RPMI8226 (cell line): ENCODE results near the gene TRIM50.
"Not testable (repeated sequence)": the region's sequence is repeated elsewhere in the genome, so short reads cannot be mapped to it uniquely, and the experiment has no call there.

ENCODE experiments used
- DNase-seq: peaks from one replicate; pipeline ENCODE4 v3.0.0-alpha.2; 2015

The TRIM50 gene

DNA sequence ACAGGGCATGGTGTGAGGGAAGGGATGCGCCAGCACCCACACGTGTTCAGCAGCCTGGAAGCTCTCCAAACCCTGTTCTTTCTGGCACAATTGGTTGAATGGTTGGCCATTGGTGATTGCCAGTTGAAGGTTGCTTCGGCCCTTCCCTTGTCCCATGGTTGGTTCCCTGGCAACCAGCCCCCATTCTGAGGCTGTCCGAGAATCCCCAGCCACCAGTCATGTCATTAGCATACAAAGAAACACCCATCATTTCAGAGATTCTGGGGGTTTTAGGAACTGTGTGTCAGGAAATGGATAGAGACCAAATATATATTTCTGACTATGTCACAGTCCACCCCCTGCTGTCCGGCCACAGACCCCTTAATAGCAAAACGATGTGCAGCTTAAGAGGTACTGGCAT, 21.9 kb upstream of the TRIM50 start:
- no peak for DNase-seq

DNA sequence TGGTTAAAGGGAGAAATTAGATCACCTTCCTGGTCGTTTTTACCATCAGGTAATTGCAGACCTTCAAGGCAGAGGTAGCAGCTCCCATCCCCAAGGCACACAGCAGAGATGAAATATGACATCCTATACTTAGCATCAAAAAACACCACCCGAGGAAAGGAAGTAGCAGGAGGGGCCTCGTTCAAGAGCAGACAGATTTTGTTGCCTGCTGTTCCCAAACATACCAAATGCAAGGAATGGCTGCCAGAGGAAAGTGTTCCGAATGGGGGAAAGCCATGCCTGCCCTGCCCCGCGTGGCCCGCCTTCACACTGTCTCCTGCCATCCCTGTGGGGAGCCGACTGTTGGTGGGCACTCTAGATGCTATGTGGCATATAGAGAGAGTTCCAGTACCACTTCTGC, 18.1 kb upstream of the TRIM50 start:
- DNase-seq: no peak

DNA sequence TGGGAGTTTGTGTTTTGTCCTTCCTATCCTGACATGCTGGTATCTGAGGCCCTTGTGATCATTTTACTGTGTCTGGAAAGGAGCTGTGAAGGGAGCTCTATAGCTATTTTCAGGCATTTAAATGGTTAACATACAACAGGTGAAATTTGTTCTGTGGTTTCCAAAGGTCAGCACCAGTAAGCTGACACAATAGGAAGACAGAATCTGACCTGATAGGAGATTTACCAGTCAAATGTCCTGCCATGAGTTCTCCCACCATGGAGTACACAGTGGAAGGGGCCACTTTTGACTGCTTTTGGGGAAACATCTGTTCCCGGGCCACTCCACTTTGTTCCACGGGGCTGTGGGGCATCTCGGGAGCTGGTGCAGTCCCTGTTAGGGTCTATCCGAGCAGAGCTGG, 17.7 kb upstream of the TRIM50 start:
- DNase-seq: no peak

DNA sequence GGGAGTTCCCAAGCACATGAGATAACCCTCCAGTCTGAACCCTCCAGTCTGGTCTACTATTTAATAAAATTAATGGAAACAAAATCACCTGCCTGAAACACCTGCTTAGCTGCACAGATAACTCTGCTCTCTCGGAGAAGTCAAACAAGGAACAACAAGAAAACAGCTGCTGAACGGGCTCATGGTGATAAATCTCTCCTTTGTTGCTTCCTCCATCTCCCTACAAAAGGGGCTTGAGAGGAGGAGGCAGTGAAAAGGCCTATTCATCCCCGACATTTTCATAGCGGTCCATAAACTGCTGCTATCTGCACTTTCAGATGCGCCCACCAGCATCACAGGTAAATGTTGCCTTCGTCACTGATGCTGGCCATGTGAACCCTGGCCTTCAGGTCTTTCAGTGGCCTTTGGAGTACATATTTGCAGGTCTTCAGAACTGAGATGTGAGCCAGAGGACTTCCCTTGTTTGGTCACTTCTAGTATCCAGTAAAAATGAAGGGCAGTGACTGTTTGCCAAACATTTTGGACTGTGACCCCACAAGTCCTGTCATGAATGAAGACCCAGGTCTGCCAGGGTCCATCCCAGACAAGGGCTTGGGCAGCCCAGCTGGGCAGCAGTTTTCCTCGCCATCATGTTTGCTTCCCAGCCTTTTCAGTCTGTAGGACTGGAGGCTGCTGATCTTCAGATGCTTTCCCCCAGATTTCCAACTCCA, 15.9 kb upstream of the TRIM50 start:
- no peak for DNase-seq

DNA sequence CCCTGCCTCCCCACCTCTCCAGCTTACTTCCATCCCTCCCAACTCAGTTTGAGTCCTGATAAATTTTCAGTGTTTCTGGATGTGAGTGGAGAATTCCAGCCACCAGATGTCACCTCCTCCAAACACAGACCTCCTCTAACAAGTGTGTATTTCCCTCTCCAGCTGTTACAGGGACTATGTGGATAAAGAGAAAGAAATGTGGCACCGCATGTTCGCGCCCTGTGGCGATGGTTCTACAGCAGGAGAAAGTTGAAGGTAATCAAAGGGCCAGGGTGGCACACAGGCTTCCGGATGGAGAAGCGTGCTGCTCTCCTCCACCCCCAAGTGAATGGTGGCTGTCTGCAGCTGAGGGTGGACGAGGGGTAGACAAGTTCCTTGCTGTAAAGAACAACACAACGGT, 14.8 kb upstream of the TRIM50 start:
- DNase-seq: no peak

DNA sequence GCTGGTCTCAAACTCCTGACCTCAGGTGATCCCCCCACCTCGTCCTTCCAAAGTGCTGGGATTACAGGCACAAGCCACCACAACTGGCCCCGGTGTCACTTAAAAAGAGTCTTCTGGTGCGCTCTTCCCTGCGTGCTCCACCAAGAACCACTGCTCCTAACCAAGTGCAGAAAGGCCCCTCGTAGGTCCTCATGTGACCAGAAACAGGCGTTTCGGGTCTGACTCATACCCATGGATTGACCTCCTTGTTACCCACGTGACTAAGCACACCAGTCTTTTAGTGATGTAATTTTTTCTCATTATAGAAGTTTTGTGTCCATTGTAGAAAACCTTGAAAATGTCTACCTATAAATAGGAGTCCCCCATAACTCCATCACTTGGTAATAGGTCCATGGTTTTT, 14.0 kb upstream of the TRIM50 start:
- peak; percentile 40 for DNase-seq

DNA sequence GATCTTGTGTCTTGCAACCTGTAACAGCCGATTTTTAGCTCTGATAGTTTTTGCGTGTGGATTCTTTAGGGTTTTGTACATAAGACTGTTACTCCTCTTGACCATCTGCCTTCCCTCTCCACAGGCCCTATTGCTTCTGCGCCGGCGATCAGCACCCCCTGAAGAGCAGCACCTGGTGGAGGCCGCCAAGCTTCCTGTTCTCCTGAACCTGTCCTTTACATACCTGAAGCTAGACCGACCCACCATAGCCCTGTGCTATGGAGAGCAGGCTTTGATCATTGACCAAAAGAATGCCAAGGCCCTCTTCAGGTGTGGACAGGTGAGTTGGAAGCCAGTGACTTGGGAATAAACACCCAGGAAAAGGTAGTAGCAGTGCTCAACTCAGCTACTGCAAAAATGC, 12.6 kb upstream of the TRIM50 start:
- DNase-seq: no peak

DNA sequence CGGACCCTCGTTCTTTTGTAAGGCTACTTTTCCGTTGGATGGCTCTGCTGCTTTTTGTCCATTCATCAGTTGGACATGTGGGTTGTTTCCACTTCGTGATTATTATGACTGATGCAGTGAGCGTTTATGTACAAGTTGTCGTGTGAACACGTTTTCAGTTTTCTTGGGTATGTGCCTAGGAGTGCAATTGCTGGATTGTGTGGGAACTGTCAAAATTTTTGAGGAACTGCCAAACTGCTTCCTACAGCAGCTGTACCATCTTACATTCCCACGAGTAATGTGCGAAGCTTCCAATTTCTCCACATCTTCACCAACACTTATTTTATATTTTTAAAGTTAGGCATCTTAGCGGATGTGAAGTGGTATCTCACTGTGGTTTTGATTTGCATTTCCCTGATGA, 10.4 kb upstream of the TRIM50 start:
- no peak for DNase-seq

DNA sequence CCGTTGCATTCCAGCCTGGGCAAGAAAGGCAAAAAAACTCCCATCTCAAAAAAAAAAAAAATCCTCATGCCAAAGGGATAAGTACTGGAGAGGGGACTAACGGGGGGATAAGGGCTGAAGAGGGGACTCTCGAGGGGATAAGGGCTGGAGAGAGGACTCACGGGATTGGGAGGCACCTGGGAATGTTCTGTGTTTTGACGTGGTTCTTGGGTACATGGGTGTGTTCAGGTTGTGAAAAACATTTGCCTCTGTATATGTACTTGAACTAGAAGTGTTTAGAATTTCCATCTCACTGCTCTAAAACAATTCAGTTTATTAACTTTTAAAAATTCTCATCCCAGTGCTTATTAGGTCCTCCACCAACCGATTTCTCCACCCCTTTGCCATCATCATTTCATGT, 4.6 kb upstream of the TRIM50 start:
- no peak for DNase-seq

DNA sequence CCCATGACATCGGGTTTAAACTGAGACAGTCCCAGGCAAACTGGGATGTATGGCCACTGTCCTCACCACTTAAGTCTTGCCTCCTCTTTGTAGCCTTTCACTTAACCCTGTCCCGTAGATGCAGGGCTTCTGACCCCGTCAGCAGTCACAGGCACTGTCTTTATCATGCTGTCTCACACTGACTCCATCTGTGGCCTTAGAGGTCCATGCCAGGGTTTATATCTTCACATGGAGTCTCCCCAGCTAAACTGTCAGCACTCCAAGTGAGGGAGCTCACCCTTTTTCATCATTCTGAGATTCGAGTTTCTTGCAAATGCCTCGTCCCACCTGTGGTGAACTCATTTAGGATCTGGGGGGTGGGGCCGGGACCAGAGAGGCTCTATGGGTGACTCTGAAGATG, 2.9 kb upstream of the TRIM50 start:
- peak; percentile 27 for DNase-seq

DNA sequence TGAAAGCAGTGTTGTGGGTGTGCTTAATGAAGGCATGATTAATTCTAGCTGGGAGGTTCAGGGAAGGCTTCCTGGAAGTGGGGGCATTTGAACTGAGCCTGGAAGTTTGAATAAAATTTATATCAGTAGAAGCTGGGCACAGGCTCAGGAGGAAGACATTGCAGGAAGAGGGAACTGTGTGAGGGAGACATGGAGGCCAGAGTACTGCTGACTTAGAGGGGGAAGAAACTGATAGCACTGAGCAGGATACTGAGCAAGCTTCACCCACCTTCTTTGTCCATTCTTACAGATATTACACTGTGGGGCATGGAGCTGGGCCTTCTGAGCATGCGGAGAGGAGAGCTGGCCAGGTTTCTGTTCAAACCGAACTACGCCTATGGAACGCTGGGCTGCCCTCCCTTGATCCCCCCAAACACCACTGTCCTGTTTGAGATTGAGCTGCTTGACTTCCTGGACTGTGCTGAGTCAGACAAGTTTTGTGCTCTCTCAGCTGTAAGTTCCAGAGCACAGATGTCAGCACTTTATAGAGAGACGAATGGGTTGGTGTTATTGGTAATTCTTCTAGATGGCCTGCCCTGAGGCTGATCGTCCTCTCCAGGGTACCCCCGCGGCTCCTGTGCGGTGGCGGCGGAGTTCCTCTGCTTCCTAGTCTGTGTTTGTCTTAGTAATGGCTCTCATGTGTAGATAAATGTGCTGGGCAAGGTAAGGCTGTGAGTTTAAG, 2.1 kb upstream of the TRIM50 start:
- peak; percentile 89 for DNase-seq

DNA sequence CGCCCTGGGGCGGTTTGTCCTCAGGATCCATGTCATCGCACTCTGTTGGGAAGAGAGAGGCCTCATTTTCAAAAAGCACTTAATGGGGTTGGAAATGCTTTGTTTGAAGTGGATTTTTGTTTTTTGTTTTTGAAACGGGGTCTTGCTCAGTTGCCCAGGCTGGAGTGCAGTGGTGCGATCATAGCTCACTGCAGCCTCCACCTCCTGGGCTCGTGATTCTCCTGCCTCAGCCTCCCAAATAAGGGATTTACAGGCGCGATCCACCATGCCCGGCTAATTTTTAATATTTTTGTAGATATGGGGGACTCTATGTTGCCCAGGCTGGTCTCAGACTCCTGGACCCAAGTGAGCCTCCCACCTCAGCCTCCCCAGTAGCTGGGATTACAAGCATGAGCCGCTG, 814 bp upstream of the TRIM50 start:
- no peak for DNase-seq

DNA sequence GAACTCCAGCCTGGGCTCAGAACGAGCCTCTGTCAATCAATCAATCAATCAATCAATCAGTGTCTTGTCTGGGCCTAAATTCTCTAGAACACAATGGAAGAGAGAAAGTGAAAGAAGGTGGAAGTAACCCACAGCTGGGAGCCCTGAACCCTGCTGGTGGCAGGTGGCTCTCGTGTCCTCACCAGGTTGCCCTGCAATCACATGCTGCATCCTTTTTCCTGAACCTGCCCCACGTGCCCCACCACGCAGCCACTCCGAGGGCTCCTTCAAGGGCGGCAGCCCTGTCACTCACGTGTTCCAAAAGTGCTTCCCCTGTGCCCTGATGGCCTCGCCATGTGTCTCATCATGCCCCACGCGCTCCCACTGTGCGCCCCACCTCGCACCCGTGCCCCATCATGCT, 433 bp downstream of the TRIM50 start:
- DNase-seq: not testable (repeated sequence)

DNA sequence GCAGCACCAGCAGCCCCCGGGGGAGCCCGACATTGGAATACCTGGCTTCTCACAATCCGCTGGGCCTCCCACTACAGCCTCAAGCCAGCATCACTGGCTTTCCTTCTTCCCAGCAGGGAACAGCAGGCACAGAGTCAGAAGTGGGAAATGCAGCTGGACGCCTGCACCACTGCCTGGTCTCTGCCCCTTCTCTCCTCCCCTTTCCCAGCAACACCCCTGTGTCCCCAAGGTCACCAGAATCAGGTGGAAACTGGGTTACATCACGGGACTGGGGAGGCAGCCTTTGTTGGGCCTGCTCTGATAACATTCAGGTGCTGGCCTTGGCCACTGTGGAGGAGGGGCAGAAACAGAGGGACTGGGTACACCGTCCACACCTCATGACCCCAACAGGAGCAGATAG, 2.5 kb downstream of the TRIM50 start:
- DNase-seq: not testable (repeated sequence)

DNA sequence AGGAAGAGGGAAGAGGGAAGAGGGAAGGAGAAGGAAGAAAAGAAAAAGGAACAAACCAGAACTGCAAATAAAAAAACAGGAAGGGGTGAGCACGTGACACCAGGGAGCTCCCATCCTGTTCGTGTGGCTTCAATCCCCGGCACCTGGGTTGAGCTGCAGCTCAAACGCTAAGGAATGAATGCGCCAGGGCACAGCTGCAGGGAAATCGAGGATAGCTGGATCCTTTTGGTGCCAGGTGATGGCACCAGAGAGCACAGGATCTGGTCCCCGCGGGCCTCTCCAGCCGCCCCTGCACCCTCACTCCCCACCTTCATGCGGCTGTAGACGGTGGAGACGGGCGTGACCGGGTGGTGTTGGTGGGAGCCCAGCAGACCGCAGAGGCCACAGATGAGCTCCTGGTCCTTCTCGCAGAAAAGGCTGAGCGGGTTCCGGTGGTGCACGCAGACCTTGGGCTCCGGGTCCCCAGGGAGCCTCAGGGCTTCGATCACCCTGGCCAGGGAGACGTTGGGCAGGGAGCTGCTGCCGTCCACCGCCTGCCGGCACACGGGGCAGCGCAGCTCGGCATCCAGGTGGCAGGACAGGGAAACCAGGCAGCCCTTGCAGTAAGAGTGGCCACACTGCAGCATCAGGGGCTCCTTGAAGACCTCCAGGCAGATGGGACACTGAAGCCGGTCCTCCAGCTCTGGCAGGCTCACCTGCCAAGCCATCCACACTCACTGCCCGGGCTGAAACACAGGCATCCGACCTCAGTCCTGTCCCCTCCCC, 3.6 kb downstream of the TRIM50 start:
- DNase-seq: peak; percentile 88

DNA sequence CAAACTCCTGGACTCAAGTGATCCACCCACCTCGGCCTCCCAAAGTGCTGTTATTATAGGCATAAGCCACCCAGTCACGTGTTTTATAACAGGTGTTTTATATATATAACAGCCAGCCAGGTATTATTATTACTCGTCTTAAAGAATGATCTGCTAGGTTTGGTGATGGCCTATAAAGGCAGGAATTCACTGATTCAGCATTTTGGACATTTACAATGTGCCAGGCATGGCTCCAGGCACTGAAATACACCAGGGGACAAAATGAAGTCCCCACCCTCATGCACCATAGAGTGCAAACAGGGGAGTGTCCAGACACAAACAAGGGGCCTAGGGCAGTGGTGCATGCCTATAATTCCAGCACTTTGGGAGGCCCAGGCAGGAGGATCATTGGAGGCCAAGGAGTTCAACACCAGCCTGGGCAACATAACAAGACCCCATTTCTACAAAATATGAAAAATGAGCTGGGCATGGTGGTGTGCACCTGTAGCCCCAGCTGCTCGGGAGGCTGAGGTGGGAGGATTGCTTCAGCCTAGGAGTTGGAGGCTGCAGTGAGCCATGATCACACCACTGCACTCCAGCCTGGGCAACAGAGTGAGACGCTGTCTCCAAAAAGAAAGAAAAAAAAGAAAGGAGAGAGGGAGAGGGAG, 4.3 kb downstream of the TRIM50 start:
- not testable (repeated sequence) for DNase-seq

DNA sequence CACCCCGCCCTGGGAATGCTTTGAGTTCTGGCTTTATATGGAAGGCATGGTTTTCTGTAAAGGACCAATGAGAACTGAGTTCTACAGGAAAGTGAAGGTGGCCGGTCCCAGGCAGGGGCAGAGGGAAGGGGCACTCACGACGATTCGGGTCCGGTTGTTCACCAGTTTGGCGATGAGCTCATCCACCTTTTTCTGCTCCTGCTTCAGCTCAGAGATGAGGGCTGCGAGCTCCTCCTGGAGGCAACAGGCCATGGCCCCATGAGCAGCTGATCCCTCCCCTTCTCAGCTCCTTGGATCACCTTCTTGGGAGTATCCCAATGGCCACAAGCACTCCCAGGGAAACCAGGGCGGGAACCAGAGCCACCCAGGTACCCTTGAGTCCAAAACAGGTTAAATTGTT, 7.9 kb downstream of the TRIM50 start:
- not testable (repeated sequence) for DNase-seq

DNA sequence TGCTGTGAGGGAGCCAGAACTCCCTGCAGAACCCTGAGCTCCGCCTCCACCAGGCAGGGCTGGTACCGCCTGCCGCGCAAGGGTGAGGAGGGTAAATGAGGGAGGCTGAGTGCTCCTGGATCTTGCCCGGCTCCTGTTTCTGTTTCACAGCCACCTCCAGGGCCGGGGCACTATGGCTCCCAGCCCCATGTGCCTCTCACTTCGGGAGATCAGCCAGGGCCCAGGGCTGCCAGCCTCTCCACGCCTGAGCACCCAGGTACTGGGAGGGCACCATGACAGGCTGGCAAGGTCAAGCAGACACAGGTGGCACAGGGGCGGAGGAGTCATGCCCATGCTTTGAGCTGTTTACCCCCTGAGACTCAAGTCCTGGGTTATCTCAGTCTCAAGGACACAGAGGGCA, 8.3 kb downstream of the TRIM50 start:
- peak; percentile 33 for DNase-seq

DNA sequence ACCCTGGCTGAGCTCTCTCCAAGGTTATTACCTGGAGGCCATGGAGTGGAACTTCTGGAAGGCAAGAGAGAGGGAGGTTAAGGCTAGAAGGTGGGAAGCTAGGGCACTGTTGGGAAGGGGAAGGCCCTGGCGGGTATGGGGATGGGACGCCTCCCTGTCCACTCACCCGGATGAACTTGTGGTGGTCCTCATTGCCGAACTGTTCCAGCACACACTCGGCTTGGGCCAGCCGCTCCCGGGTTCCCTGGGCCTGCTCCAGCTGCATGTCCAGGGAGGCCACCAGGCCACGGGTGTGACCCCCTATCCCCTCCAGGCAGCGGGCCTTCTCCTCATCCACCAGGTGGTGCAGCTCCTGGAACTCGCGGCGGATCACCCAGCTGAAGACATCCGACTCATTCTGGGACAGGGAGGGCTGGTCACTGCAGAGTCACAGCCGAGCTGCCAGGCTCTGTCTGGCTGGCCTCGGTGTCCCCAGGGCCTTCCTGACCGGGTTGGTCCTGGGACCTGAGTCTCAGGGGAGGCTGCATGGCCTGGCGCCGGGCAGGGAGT, 9.2 kb downstream of the TRIM50 start:
- not testable (repeated sequence) for DNase-seq

DNA sequence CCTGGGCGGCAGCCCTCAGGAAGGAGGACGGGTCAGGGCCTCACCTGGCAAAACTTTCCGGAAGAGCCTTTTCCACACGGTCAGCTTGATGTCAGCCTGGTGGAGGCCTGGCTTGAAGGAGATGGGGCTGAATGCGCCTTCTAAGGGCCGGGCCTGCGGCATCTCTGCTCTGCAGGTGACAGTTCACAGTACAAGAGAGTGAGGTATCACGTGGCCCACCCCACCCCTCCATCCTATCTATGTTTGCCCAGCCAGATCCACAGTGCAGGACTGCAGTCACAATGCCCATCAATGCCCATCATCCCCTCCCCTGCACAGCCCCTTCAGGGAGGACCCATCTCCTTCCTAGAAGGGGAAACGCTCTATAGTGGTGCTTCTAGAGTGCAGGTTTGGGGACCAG, 11.4 kb downstream of the TRIM50 start:
- no peak for DNase-seq

DNA sequence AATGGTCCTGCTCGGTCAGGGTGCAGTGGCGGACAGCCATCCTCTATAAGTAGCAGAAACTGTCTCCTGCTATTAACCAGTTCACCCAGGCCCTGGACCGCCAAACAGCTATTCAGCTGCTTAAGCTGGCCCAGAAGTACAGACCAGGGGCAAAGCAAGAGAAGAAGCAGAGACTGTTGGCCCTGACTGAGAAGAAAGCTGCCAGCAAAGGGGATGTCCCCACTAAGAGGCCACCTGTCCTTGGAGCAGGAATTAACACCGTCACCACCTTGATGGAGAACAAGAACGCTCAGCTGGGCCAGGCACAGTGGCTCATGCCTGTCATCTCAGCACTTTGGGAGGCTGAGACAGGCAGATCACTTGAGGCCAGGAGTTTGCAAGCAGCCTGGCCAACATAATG, 13.6 kb downstream of the TRIM50 start:
- DNase-seq: no peak

DNA sequence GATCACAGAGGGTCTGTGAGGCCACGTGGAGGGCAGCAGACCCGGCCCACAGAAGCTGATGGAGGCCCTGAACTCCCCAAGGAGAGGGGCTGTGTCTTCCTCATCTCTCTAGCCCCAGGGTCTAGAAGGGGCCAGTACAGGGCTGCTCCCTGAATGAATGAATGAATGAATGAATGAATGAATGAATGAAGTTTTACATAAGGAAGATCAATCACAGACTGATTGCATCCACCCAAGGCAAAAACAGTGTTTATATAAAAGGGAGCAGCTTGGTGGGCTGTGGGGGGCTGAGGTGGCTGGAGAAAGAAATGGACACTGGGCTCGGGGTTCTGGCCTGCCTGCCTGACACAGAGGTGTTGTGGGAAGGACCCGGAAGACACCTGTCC, 14.4 kb downstream of the TRIM50 start:
- no peak for DNase-seq

DNA sequence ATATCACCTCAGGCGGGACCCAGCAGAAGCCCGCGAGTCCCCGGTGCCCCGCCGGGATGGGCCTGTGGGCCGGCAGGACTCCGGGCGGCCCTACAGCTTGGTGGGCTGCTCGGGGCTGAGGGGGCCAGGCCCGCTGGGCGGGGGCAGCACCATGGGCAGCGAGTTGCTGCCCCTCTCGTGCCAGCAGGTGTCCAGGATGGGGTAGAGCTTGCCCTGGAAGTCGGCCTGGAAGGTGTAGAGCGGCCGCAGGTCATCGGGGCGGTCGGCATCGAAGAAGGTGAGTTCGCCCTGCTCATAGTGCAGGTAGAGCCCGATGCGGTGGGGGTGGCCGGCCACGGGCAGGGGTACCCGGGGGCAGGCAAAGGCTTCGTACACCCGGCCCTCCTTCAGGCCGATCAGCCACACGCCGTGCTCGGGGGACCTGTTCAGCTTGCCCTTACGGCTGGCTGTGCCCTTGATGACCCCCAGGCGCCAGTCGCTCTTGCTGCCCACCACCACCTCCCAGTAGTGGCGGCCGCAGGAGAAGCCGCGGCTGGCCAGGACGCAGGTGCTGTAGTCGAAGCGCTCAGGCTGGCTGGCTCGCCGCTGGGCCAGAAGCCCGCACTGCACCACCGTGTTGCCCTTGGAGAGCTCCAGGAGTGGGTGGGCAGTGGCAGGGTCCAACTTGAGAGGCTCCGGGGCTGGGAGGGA, 14.9 kb downstream of the TRIM50 start:
- DNase-seq: no peak
